T-cell (primary cell): ENCODE data around the gene AP1B1. TPM values are rescaled to one million over a fixed set of nuclear protein-coding genes. Genes with fewer than 3 reads are reported as not detected.
A peak's percentile ranks its signal among the peaks of the same experiment; 100 is the strongest.

Source experiments
- ATAC-seq, 4 experiments: fragments of 200-7000 bp in 3 of 4; fragments of 150-1000 bp in 1 of 4; cut with Tn5 transposase; replicated peaks in 1 of 4; 1 replicate in 3 of 4; 2 replicates in 1 of 4; pipeline ENCODE4 v1.10.0; 2021; ENCODE audit warnings: moderate library complexity in 3 of 4, mild to moderate bottlenecking in 2 of 4, moderate number of reproducible peaks in 1 of 4
- CTCF ChIA-PET, 2 donors: fragments of 300-600 bp; sonication (Branson Sonifier 250); formaldehyde crosslinking; loops; one replicate each; lab custom pipeline; 2022; ENCODE audit warnings: antibody characterized with exemption in 2 of 2; lab: Charles Lee
- POLR2A ChIA-PET, 2 donors: fragments of 300-600 bp; sonication (Branson Sonifier 250); formaldehyde crosslinking; loops; one replicate each; lab custom pipeline; 2022; ENCODE audit warnings: antibody characterized with exemption in 2 of 2; lab: Charles Lee
- DNase-seq, 35 experiments: peaks; one replicate each; pipeline versions ENCODE4 v3.0.0 to v3.0.0-alpha.2; 2013 to 2023
- H3K27ac ChIP-seq: one replicate; pipeline ENCODE4 v1.5.1; 2013; ENCODE audit warnings: low read length
- H3K27me3 ChIP-seq, 2 experiments: replicated peaks in 1 of 2; 1 replicate in 1 of 2; 2 replicates in 1 of 2; pipeline versions ENCODE4 v1.6.1 to v1.7.0; 2013; ENCODE audit warnings: low read length in 1 of 2, mixed read lengths in 1 of 2; ENCODE audit not compliant: control insufficient read depth in 2 of 2, insufficient read depth in 2 of 2; ENCODE audit errors: extremely low read depth in 1 of 2
- H3K36me3 ChIP-seq, 2 donors: 1 replicate in 1 of 2; 2 replicates in 1 of 2; pipeline versions ENCODE4 v1.6.1 to v1.7.0; 2013; ENCODE audit warnings: low read length in 1 of 2; ENCODE audit not compliant: control insufficient read depth in 2 of 2, insufficient read depth in 1 of 2; ENCODE audit errors: extremely low read depth in 1 of 2
- H3K4me1 ChIP-seq, 2 experiments: 1 replicate in 1 of 2; 2 replicates in 1 of 2; pipeline versions ENCODE4 v1.6.1 to v1.7.0; 2013; ENCODE audit warnings: low read length in 2 of 2, mixed read lengths in 1 of 2; ENCODE audit not compliant: insufficient read depth in 2 of 2, control insufficient read depth in 1 of 2; ENCODE audit errors: extremely low read depth in 1 of 2
- H3K4me3 ChIP-seq, 2 donors: 1 replicate in 1 of 2; 2 replicates in 1 of 2; pipeline versions ENCODE4 v1.5.1 to v1.7.0; 2013; ENCODE audit warnings: mild to moderate bottlenecking in 2 of 2, low read length in 1 of 2, moderate library complexity in 1 of 2; ENCODE audit not compliant: control insufficient read depth in 1 of 2; ENCODE audit errors: extremely low read depth in 1 of 2
- H3K9me3 ChIP-seq: 2 replicates; pipeline ENCODE4 v1.7.0; 2013
- H3K27ac Mint-ChIP-seq, 2 donors: one replicate each; pipeline ENCODE4 v1.8.0; 2020 to 2021; ENCODE audit warnings: mild to moderate bottlenecking in 2 of 2, mixed read lengths in 2 of 2
- H3K27me3 Mint-ChIP-seq, 2 donors: one replicate each; pipeline ENCODE4 v1.8.0; 2021 to 2022; ENCODE audit warnings: mixed read lengths in 2 of 2
- H3K36me3 Mint-ChIP-seq: one replicate; pipeline ENCODE4 v1.8.0; 2021; ENCODE audit warnings: mixed read lengths
- H3K4me1 Mint-ChIP-seq, 3 donors: one replicate each; pipeline ENCODE4 v1.8.0; 2020 to 2022; ENCODE audit warnings: mixed read lengths in 3 of 3, mild to moderate bottlenecking in 1 of 3
- H3K4me3 Mint-ChIP-seq, 3 donors: one replicate each; pipeline ENCODE4 v1.8.0; 2020 to 2022; ENCODE audit warnings: mild to moderate bottlenecking in 3 of 3, mixed read lengths in 3 of 3, moderate library complexity in 3 of 3
- H3K9me3 Mint-ChIP-seq, 3 donors: one replicate each; pipeline ENCODE4 v1.8.0; 2020 to 2022; ENCODE audit warnings: mixed read lengths in 3 of 3
- WGBS: methylation state at CpG from one replicate; pipeline ENCODE4 v1.1.5; 2013; ENCODE audit warnings: missing lambda C conversion rate; ENCODE audit not compliant: insufficient coverage; 5-methylcytosine and 5-hydroxymethylcytosine counted together
- total RNA-seq, 35 experiments: library from RNA in 6 of 35; stranded (reverse) in 6 of 35; fragments of 120-200 nt in 1 of 35; gene quantifications; one replicate each; pipeline versions ENCODE4 v1.2.1 to v1.2.4 and lab custom pipeline; 2013 to 2026

AP1B1 gene
- total RNA-seq, 5 donors from 2014 or later (not counting 1 experiment from before 2014, with no cell fraction given): 41.1 to 49.5 (median 47.1) TPM

- 100% methylated on average over 2 of the region's 3 CpGs for WGBS
- Histone ChIP-seq H3K36me3 (peaks cover 3 to 4% of the 10 kb centered on the region in 2 donors), H3K9me3 (no peaks in the 10 kb centered on the region), H3K27ac (peak overlapping the region; percentile 8), H3K4me1 (peaks cover 12 to 24% of the 10 kb centered on the region in 2 experiments), H3K4me3 (no peak overlapping the region), H3K27me3 (no peaks in the 10 kb centered on the region)
- Mint-ChIP-seq H3K27ac (peak overlapping the region; percentile 41 to 62), H3K4me1 (peaks cover 64 to 73% (median 67%) of the 10 kb centered on the region in 3 donors), H3K27me3 (no peaks in the 10 kb centered on the region), H3K9me3 (no peaks in the 10 kb centered on the region), H3K36me3 (peaks cover 13% of the 10 kb centered on the region), H3K4me3 (no peak overlapping the region)
- DNase-seq (no peak), ATAC-seq (no peak)
- ChIA-PET CTCF (no interaction called here), POLR2A (interaction anchor here in 1 of 2 donors (1.0 kb wide), 1 partner anchor 1466 kb away, joined by 4 read pairs; the partner anchor contains the start of gene PITPNB)
Observed at GRCh38 chr22:29385151-29385704, 3.1 kb downstream of the AP1B1 start.

GRCh38 chr22:29383740-29384139, 4.6 kb downstream of the AP1B1 start:
- ChIA-PET CTCF (no interaction called here), POLR2A (no interaction called here)
- H3K36me3 ChIP-seq: peaks cover 3 to 4% of the 10 kb centered on the region in 2 donors
- no peak for ATAC-seq
- Mint-ChIP-seq H3K27ac (no peak overlapping the region), H3K4me3 (no peak overlapping the region), H3K27me3 (no peaks in the 10 kb centered on the region), H3K36me3 (peaks cover 19% of the 10 kb centered on the region), H3K9me3 (no peaks in the 10 kb centered on the region), H3K4me1 (peaks cover 74 to 76% (median 76%) of the 10 kb centered on the region in 3 donors)
- no peak for DNase-seq
- H3K4me3 ChIP-seq: no peak overlapping the region
- no CpG with 5 or more reads among the region's 1 CpG for WGBS
- no peak overlapping the region for H3K27ac ChIP-seq
- peaks cover 8 to 16% of the 10 kb centered on the region in 2 experiments for H3K4me1 ChIP-seq
- no peaks in the 10 kb centered on the region for H3K27me3 ChIP-seq
- H3K9me3 ChIP-seq: no peaks in the 10 kb centered on the region

GRCh38 chr22:29382580-29383302, 5.6 kb downstream of the AP1B1 start:
- Mint-ChIP-seq H3K9me3 (no peaks in the 10 kb centered on the region), H3K4me3 (no peak overlapping the region), H3K27ac (peak overlapping the region in 1 of 2 donors; percentile 70), H3K27me3 (no peaks in the 10 kb centered on the region), H3K36me3 (peaks cover 19% of the 10 kb centered on the region), H3K4me1 (peaks cover 71 to 74% (median 72%) of the 10 kb centered on the region in 3 donors)
- CTCF ChIA-PET: no interaction called here
- ATAC-seq (no peak), DNase-seq (no peak)
- 68% methylated on average over 3 of the region's 6 CpGs for WGBS
- POLR2A ChIA-PET: interaction anchor here in 1 of 2 donors (0.6 kb wide), 1 partner anchor 29 kb away, joined by 3 read pairs; no protein-coding TSS in a partner anchor
- H3K4me1 ChIP-seq: peaks cover 6 to 9% of the 10 kb centered on the region in 2 experiments
- no peaks in the 10 kb centered on the region for H3K27me3 ChIP-seq
- H3K36me3 ChIP-seq: peaks cover 4 to 8% of the 10 kb centered on the region in 2 donors
- H3K27ac ChIP-seq: no peak overlapping the region
- no peaks in the 10 kb centered on the region for H3K9me3 ChIP-seq
- no peak overlapping the region for H3K4me3 ChIP-seq

- Histone ChIP-seq H3K9me3 (no peaks in the 10 kb centered on the region), H3K27ac (no peak overlapping the region), H3K36me3 (peaks cover 4 to 22% of the 10 kb centered on the region in 2 donors), H3K4me3 (no peak overlapping the region), H3K27me3 (no peaks in the 10 kb centered on the region), H3K4me1 (no peaks in the 10 kb centered on the region)
- peaks cover 56 to 61% (median 58%) of the 10 kb centered on the region in 3 donors for H3K4me1 Mint-ChIP-seq
- H3K27ac Mint-ChIP-seq: no peak overlapping the region
- 88% methylated on average over 6 of the region's 6 CpGs for WGBS
- no peak overlapping the region for H3K4me3 Mint-ChIP-seq
- peaks cover 30% of the 10 kb centered on the region for H3K36me3 Mint-ChIP-seq
- DNase-seq (no peak), ATAC-seq (no peak)
- CTCF ChIA-PET: no interaction called here
- H3K9me3 Mint-ChIP-seq: no peaks in the 10 kb centered on the region
- POLR2A ChIA-PET: no interaction called here
- no peaks in the 10 kb centered on the region for H3K27me3 Mint-ChIP-seq
Observed at GRCh38 chr22:29380856-29381255, 7.5 kb downstream of the AP1B1 start.

- no peaks in the 10 kb centered on the region for H3K9me3 Mint-ChIP-seq
- Histone ChIP-seq H3K27ac (no peak overlapping the region), H3K36me3 (peaks cover 4 to 26% of the 10 kb centered on the region in 2 donors), H3K9me3 (no peaks in the 10 kb centered on the region), H3K4me3 (no peak overlapping the region), H3K27me3 (no peaks in the 10 kb centered on the region), H3K4me1 (no peaks in the 10 kb centered on the region)
- H3K27ac Mint-ChIP-seq: peak overlapping the region; percentile 0 to 4
- peaks cover 56 to 59% (median 57%) of the 10 kb centered on the region in 3 donors for H3K4me1 Mint-ChIP-seq
- ChIA-PET POLR2A (no interaction called here), CTCF (no interaction called here)
- H3K27me3 Mint-ChIP-seq: no peaks in the 10 kb centered on the region
- 98% methylated on average over 5 of the region's 6 CpGs for WGBS
- H3K36me3 Mint-ChIP-seq: peaks cover 36% of the 10 kb centered on the region
- ATAC-seq (no peak), DNase-seq (no peak)
- H3K4me3 Mint-ChIP-seq: no peak overlapping the region
Observed at GRCh38 chr22:29380032-29380781, 8.2 kb downstream of the AP1B1 start.

- Mint-ChIP-seq H3K4me1 (peaks cover 50 to 56% (median 51%) of the 10 kb centered on the region in 3 donors), H3K36me3 (peaks cover 36% of the 10 kb centered on the region), H3K9me3 (no peaks in the 10 kb centered on the region), H3K27ac (peak overlapping the region in 1 of 2 donors; percentile 41), H3K4me3 (no peak overlapping the region), H3K27me3 (no peaks in the 10 kb centered on the region)
- peaks cover 0 to 27% of the 10 kb centered on the region in 2 donors for H3K36me3 ChIP-seq
- no peak overlapping the region for H3K27ac ChIP-seq
- no peak overlapping the region for H3K4me3 ChIP-seq
- no peak for ATAC-seq
- DNase-seq: no peak
- 98% methylated on average over 6 of the region's 7 CpGs for WGBS
- CTCF ChIA-PET: no interaction called here
- POLR2A ChIA-PET: interaction anchor here in 1 of 2 donors (0.6 kb wide), 1 partner anchor 65 kb away, joined by 3 read pairs; no protein-coding TSS in a partner anchor
- no peaks in the 10 kb centered on the region for H3K9me3 ChIP-seq
- H3K27me3 ChIP-seq: no peaks in the 10 kb centered on the region
- no peaks in the 10 kb centered on the region for H3K4me1 ChIP-seq
Observed at GRCh38 chr22:29379258-29379657, 9.1 kb downstream of the AP1B1 start.
